Immature natural killer cell (primary cell): Measurements from ENCODE around the gene BLZF1. TPM values are rescaled to one million over a fixed set of nuclear protein-coding genes. Genes with fewer than 3 reads are reported as not detected.

ENCODE experiments used
- polyA plus RNA-seq, 3 donors: library from polyadenylated mRNA; unstranded; fragments of 300-500 nt; fragmentation: Illumina TruSeq; gene quantifications; one replicate each; pipeline ENCODE4 v1.2.3, GENCODE V29; 2021

Gene BLZF1
- polyA plus RNA-seq, 3 donors from 2014 or later = 10.1 to 20.3 (median 17.8) TPM

Other genes starting within 250 kb of the BLZF1 start
- 10 to 100 TPM; 12.5 to 26.3 (median 13.1) TPM for gene NME7, start 398 bp upstream of the BLZF1 start, polyA plus RNA-seq
- gene CCDC181, start 59.3 kb downstream of the BLZF1 start, polyA plus RNA-seq = not detected
- gene SLC19A2, start 117.7 kb downstream of the BLZF1 start, polyA plus RNA-seq = 1 to 10 TPM in 1 of 3 donors, under 1 TPM in 2; 0.38 to 2.4 (median 0.51) TPM
- gene F5, start 218.3 kb downstream of the BLZF1 start, polyA plus RNA-seq = 1 to 10 TPM in 1 of 3 donors, under 1 TPM in 2; 0.08 to 1.3 (median 0.09) TPM